HG03097 (cell line): ENCODE results near the gene ACTR1B.
A peak's percentile ranks its signal among the peaks of the same experiment; 100 is the strongest.
"Not testable (repeated sequence)": the region's sequence is repeated elsewhere in the genome, so short reads cannot be mapped to it uniquely, and the experiment has no call there.

Experiments
- ATAC-seq: cut with Tn5 transposase; IDR thresholded peaks from one replicate; pipeline ENCODE4 v1.9.1; 2021; ENCODE audit not compliant: unreplicated experiment, low FRiP score

The ACTR1B gene

GRCh38 chr2:97663962-97664635, at the start of gene ACTR1B:
Gene ACTR1B (minus strand): TSS chr2:97664044. CDS start chr2:97663890, 154 bp downstream.
- ATAC-seq = peak; percentile 75

- ATAC-seq = no peak
Measured at GRCh38 chr2:97712693-97713295, 49.0 kb upstream of the ACTR1B start.

GRCh38 chr2:97712175-97712574, 48.3 kb upstream of the ACTR1B start:
- ATAC-seq = not testable (repeated sequence)

- no peak for ATAC-seq
Measured at GRCh38 chr2:97711394-97711711, 47.5 kb upstream of the ACTR1B start.

GRCh38 chr2:97708608-97709007, 44.8 kb upstream of the ACTR1B start:
- no peak for ATAC-seq

GRCh38 chr2:97708048-97708380, 44.2 kb upstream of the ACTR1B start:
- no peak for ATAC-seq

- ATAC-seq = no peak
Measured at GRCh38 chr2:97707362-97708047, 43.7 kb upstream of the ACTR1B start.

- ATAC-seq = no peak
Measured at GRCh38 chr2:97706708-97707345, 43.0 kb upstream of the ACTR1B start.

- no peak for ATAC-seq
Measured at GRCh38 chr2:97706112-97706511, 42.3 kb upstream of the ACTR1B start.

- no peak for ATAC-seq
Measured at GRCh38 chr2:97704989-97705388, 41.1 kb upstream of the ACTR1B start.

GRCh38 chr2:97703741-97704140, 39.9 kb upstream of the ACTR1B start:
- no peak for ATAC-seq

GRCh38 chr2:97702731-97703470, 39.1 kb upstream of the ACTR1B start:
- no peak for ATAC-seq

GRCh38 chr2:97701851-97702465, 38.1 kb upstream of the ACTR1B start:
- no peak for ATAC-seq

- no peak for ATAC-seq
Measured at GRCh38 chr2:97701186-97701585, 37.3 kb upstream of the ACTR1B start.

GRCh38 chr2:97699765-97700444, 36.1 kb upstream of the ACTR1B start:
- ATAC-seq = no peak

GRCh38 chr2:97698530-97698929, 34.7 kb upstream of the ACTR1B start:
- no peak for ATAC-seq

- ATAC-seq = no peak
Measured at GRCh38 chr2:97697252-97698235, 33.7 kb upstream of the ACTR1B start.

- ATAC-seq = no peak
Measured at GRCh38 chr2:97695744-97696143, 31.9 kb upstream of the ACTR1B start.

GRCh38 chr2:97693476-97693875, 29.6 kb upstream of the ACTR1B start:
- ATAC-seq = no peak
